ENCODE results near the gene ADGRE1. TPM values are rescaled to one million over a fixed set of nuclear protein-coding genes. Genes with fewer than 3 reads are reported as not detected.

Gene ADGRE1
- total and polyA plus RNA-seq, 2 of the 4 experiments (the other 2 are of a cell fraction) = not detected

DNA sequence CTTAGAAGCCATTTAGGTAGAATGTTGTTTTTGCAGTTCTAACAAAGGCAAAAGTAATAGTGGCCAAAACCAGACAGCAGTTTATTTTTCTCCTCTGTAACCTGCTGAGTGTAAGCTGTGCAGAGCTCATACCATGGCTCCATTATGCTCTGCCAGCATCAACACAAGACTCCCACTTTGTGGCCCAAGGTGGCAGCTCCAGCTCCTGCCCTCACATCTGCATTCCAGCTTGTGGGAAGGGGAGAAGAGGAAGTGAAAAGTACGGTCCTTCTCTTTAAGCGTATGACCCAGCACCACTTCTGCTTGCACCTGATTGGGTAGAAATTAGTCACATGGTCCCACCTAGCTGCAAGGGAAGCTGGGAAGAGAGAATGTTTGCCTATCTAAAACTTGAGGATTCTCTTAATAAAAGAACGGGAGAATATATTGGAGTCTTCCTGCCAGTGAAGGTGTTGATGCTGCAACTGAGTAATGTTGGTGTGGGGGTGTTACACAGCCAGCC is 19.2 kb downstream of the ADGRE1 start:
- TF ChIP-seq CEBPB (IDR thresholded peaks at IDR 0.05; ENCODE audit: low read depth, low read length) (no peak), POLR2A (IDR thresholded peaks at IDR 0.05; ENCODE audit: low read depth, low read length) (no peak), MAZ (IDR thresholded peaks at IDR 0.05; ENCODE audit: borderline replicate concordance, low read depth, low read length) (no peak), MAFK (IDR thresholded peaks at IDR 0.05; ENCODE audit: low read depth, low read length) (no peak)
- TF ChIP-seq, protein P1, sequence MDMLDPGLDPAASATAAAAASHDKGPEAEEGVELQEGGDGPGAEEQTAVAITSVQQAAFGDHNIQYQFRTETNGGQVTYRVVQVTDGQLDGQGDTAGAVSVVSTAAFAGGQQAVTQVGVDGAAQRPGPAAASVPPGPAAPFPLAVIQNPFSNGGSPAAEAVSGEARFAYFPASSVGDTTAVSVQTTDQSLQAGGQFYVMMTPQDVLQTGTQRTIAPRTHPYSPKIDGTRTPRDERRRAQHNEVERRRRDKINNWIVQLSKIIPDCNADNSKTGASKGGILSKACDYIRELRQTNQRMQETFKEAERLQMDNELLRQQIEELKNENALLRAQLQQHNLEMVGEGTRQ (IDR thresholded peaks at IDR 0.05; ENCODE audit: low read depth, low read length) = no peak
- intact Hi-C loops (cut with micrococcal nuclease) = no loop called here
- DNase-seq (no peak), ATAC-seq (ENCODE audit: low read depth) (no peak)
- Histone ChIP-seq H3K18ac (ENCODE audit: low read depth, low read length) (no peak overlapping the region), H3K4me2 (ENCODE audit: low read depth, low read length) (no peak overlapping the region), H4K20me1 (ENCODE audit: insufficient read depth, low read length) (no peaks in the 10 kb centered on the region), H2BK20ac (ENCODE audit: low read depth, low read length) (no peak overlapping the region), H2BK5ac (ENCODE audit: low read depth, low read length, poor library complexity, severe bottlenecking) (no peak overlapping the region), H3K56ac (ENCODE audit: extremely low read depth, insufficient read depth, low read length) (no peak overlapping the region), H3K27ac (ENCODE audit: insufficient read depth, low read length) (no peak overlapping the region), H3K23ac (ENCODE audit: low read depth, low read length) (no peak overlapping the region), H3K9ac (ENCODE audit: low read depth, low read length) (no peak overlapping the region), H3K9me3 (ENCODE audit: control insufficient read depth, insufficient read depth, low read length) (peaks cover 22% of the 10 kb centered on the region), H4K5ac (ENCODE audit: low read depth, low read length) (no peak overlapping the region), H3K79me1 (ENCODE audit: low read depth in 1 of 2, low read length in 2 of 2) (no peaks in the 10 kb centered on the region), H4K91ac (ENCODE audit: insufficient read depth, low read depth, low read length) (no peak overlapping the region), H3K14ac (replicated peaks; ENCODE audit: low read depth, low read length) (no peak overlapping the region), H2AFZ (replicated peaks; ENCODE audit: low read length, poor library complexity) (no peak overlapping the region), H3K9me1 (ENCODE audit: insufficient read depth, low read length) (no peaks in the 10 kb centered on the region), H3K4ac (ENCODE audit: low read depth, low read length) (no peak overlapping the region), H3K27me3 (ENCODE audit: control insufficient read depth, insufficient read depth, low read length) (no peaks in the 10 kb centered on the region), H3K4me3 (ENCODE audit: insufficient read depth, low read depth, low read length) (no peak overlapping the region), H2BK15ac (ENCODE audit: low read depth, low read length) (no peak overlapping the region), H3K4me1 (ENCODE audit: control insufficient read depth, insufficient read depth, low read length) (no peaks in the 10 kb centered on the region), H2AK5ac (ENCODE audit: low read depth, low read length) (no peak overlapping the region), H4K8ac (ENCODE audit: low read depth in 2 of 2, low read length in 2 of 2) (no peak overlapping the region), H2BK120ac (ENCODE audit: low read depth, low read length) (no peak overlapping the region), H2AK9ac (replicated peaks; ENCODE audit: low read depth, low read length, poor library complexity) (no peak overlapping the region), H3K36me3 (ENCODE audit: control insufficient read depth, insufficient read depth, low read length) (no peaks in the 10 kb centered on the region)
- in situ Hi-C loops (cut with MboI; ENCODE audit: low sequenced_read_pairs) = no loop called here
- POLR2A ChIA-PET (ENCODE audit: unreplicated experiment) = no interaction called here
- no CpG with 5 or more reads among the region's 3 CpGs for WGBS, 2 experiments (ENCODE audit: extremely low coverage in 2 of 2, insufficient read length in 1 of 2)
- BruUV-seq (replicated peaks) = no TSS peak
- dilution Hi-C loops (cut with HindIII; ENCODE audit: low sequenced_read_pairs, unreplicated experiment) = no loop called here
- CTCF ChIA-PET = no interaction called here
